Smooth muscle cell of bladder (primary cell): ENCODE measurements around the gene SCN2A. TPM values are rescaled to one million over a fixed set of nuclear protein-coding genes. Genes with fewer than 3 reads are reported as not detected.

Experiments
- total RNA-seq: library from RNA; depleted of rRNA; stranded (reverse); fragments of >200 nt; gene quantifications from 2 replicates; pipeline ENCODE4 v1.2.3, GENCODE V29; 2014

SCN2A gene
- 0.43 and 3.0 TPM in 2 replicates for total RNA-seq

DNA sequence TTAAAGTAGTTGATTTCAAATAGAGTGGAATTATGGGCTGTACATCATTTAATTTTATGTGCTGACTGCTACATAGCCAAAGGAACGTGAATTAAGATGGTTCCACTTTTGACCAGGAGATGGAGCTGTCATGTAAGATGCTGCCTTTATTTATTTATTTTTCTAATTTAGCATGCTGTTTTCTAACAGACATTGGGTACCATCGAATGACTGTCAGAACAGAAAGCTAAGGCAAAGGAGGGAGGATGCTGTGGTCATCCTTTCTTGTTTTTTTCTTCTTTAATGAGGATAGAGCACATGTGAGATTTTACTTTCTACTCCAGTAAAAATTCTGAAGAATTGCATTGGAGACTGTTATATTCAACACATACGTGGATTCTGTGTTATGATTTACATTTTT is at the start of gene SCN2A:
SCN2A (plus strand) TSS at position 185 of the 400 bp plus-strand sequence. CDS start 56,410 bp downstream, outside the sequence.

DNA sequence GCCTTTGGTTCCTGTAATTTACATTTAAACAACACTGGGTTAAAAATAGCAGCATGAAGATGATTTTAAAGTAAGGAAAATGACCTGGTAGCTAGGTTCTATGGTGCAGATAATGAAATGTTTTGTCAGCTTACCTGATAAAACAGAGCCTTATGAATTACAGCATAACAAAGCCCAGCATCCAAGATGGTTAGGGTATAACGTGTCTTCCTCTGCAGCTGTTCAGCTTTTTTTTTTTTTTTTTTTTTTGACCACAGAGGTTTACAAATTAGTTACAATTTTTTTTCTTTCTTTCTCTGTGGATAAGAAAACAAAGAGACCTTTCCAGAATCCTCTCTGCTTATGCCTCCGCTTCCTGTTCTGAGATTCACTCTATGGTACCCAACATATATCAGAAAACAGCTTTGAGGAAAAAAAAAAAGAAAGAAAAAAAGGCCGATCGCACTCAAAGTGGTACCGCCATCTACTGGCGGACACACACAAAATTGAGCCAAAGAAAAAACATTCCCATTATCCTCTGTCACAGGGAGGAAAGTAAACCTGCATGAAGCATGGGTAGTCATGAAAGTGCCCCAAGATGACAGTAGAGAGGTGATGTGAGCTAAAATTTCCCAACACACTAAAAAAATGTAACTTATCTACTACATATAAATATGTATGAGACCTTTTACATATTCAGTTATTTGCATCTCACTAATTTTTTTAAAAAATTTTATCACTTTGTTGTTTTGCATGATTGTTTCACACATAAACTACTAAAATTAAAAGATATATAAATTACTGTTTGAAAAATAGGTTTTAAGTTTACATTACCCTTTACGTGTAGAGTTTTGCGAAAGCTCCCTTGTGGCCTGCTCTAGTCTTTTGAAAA is 35.3 kb upstream of the SCN2A start, which contains the start of gene SCN3A:
SCN3A (minus strand) TSS at position 362 of the 871 bp plus-strand sequence. CDS start 27,656 bp downstream, outside the sequence.

Other genes starting within 250 kb of the SCN2A start
- 1.00 and 3.1 TPM in 2 replicates for gene SCN3A, start 35.4 kb upstream of the SCN2A start, total RNA-seq
- gene CSRNP3, start 230.3 kb downstream of the SCN2A start, total RNA-seq = 0.57 and 0.74 TPM in 2 replicates